Mesenchymal stem cell (in vitro differentiated cells and primary cell): ENCODE results near the gene HOXC5.

ENCODE experiments used
- DNase-seq: peaks from one replicate; pipeline ENCODE4 v3.0.0-alpha.2; 2013
- H2AFZ ChIP-seq: one replicate; pipeline ENCODE4 v1.6.1; 2013; ENCODE audit warnings: low read depth, mild to moderate bottlenecking, control low read depth, inconsistent platforms, low read length, moderate library complexity
- H2AK5ac ChIP-seq: 2 replicates; pipeline ENCODE4 v1.6.1; 2013; ENCODE audit warnings: low read length, moderate library complexity, mild to moderate bottlenecking, inconsistent platforms; ENCODE audit not compliant: severe bottlenecking
- H2BK120ac ChIP-seq: one replicate; pipeline ENCODE4 v1.6.1; 2013; ENCODE audit warnings: low read depth, mild to moderate bottlenecking, inconsistent platforms, low read length, moderate library complexity
- H2BK12ac ChIP-seq, 2 experiments: one replicate each; pipeline ENCODE4 v1.6.1; 2013; ENCODE audit warnings: inconsistent platforms in 2 of 2, low read length in 2 of 2, mild to moderate bottlenecking in 2 of 2, moderate library complexity in 2 of 2, control low read depth in 1 of 2
- H2BK15ac ChIP-seq: one replicate; pipeline ENCODE4 v1.6.1; 2013; ENCODE audit warnings: mild to moderate bottlenecking, low read depth, inconsistent platforms; ENCODE audit not compliant: poor library complexity, severe bottlenecking
- H2BK5ac ChIP-seq: 2 replicates; pipeline ENCODE4 v1.6.1; 2013; ENCODE audit warnings: low read depth, mild to moderate bottlenecking, low read length, control low read depth, inconsistent platforms; ENCODE audit not compliant: poor library complexity, severe bottlenecking
- H3K14ac ChIP-seq, 2 experiments: one replicate each; pipeline ENCODE4 v1.6.1; 2013; ENCODE audit warnings: inconsistent platforms in 2 of 2, low read length in 2 of 2, control low read depth in 1 of 2, mild to moderate bottlenecking in 1 of 2, moderate library complexity in 1 of 2
- H3K18ac ChIP-seq, 2 experiments: one replicate each; pipeline ENCODE4 v1.6.1; 2013; ENCODE audit warnings: inconsistent platforms in 2 of 2, low read length in 2 of 2, control low read depth in 1 of 2, low read depth in 1 of 2, mild to moderate bottlenecking in 1 of 2
- H3K23ac ChIP-seq, 2 experiments: one replicate each; pipeline ENCODE4 v1.6.1; 2013; ENCODE audit warnings: inconsistent platforms in 2 of 2, low read length in 2 of 2, mild to moderate bottlenecking in 2 of 2, moderate library complexity in 2 of 2, control low read depth in 1 of 2
- H3K27ac ChIP-seq: 2 replicates; pipeline ENCODE4 v1.5.1; 2013; ENCODE audit warnings: mild to moderate bottlenecking, moderate library complexity, low read length, control low read depth, inconsistent platforms; ENCODE audit not compliant: poor library complexity, severe bottlenecking
- H3K27me3 ChIP-seq, 2 experiments: 2 replicates each; pipeline versions ENCODE4 v1.6.1 to v1.7.0; 2013; ENCODE audit warnings: low read length in 2 of 2, mild to moderate bottlenecking in 2 of 2, moderate library complexity in 2 of 2, control low read depth in 1 of 2, inconsistent platforms in 1 of 2; ENCODE audit not compliant: control insufficient read depth in 1 of 2, insufficient read depth in 1 of 2
- H3K36me3 ChIP-seq, 2 experiments: 2 replicates each; pipeline versions ENCODE4 v1.6.1 to v1.7.0; 2013; ENCODE audit warnings: low read length in 2 of 2, control low read depth in 1 of 2, inconsistent platforms in 1 of 2, low read depth in 1 of 2, mild to moderate bottlenecking in 1 of 2; ENCODE audit not compliant: insufficient read depth in 2 of 2, control insufficient read depth in 1 of 2
- H3K4ac ChIP-seq, 2 experiments: one replicate each; pipeline ENCODE4 v1.6.1; 2013; ENCODE audit warnings: inconsistent platforms in 2 of 2, low read length in 2 of 2, mild to moderate bottlenecking in 2 of 2, moderate library complexity in 2 of 2, control low read depth in 1 of 2, low read depth in 1 of 2
- H3K4me1 ChIP-seq: 2 replicates; pipeline ENCODE4 v1.6.1; 2013; ENCODE audit warnings: low read depth, low read length, control low read depth; ENCODE audit not compliant: control insufficient read depth, insufficient read depth
- H3K4me2 ChIP-seq: 2 replicates; pipeline ENCODE4 v1.6.1; 2013; ENCODE audit warnings: low read length, mild to moderate bottlenecking, inconsistent platforms; ENCODE audit not compliant: poor library complexity, severe bottlenecking
- H3K4me3 ChIP-seq, 2 experiments: 2 replicates each; pipeline versions ENCODE4 v1.5.1 to v1.7.0; 2013; ENCODE audit warnings: low read length in 2 of 2, mild to moderate bottlenecking in 2 of 2, control low read depth in 1 of 2, low read depth in 1 of 2; ENCODE audit not compliant: insufficient read depth in 1 of 2
- H3K79me1 ChIP-seq: replicated peaks from 2 replicates; pipeline ENCODE4 v1.6.1; 2013; ENCODE audit warnings: mild to moderate bottlenecking, control low read depth, low read length, inconsistent platforms; ENCODE audit not compliant: poor library complexity, severe bottlenecking
- H3K9ac ChIP-seq: 2 replicates; pipeline ENCODE4 v1.7.0; 2013; ENCODE audit warnings: mild to moderate bottlenecking, low read length, moderate library complexity
- H3K9me3 ChIP-seq: 2 replicates; pipeline ENCODE4 v1.7.0; 2013; ENCODE audit warnings: mild to moderate bottlenecking, low read length; ENCODE audit not compliant: control insufficient read depth
- H4K8ac ChIP-seq: one replicate; pipeline ENCODE4 v1.6.1; 2013; ENCODE audit warnings: inconsistent platforms, mild to moderate bottlenecking, low read length, moderate library complexity
- H4K91ac ChIP-seq: one replicate; pipeline ENCODE4 v1.6.1; 2013; ENCODE audit warnings: mild to moderate bottlenecking, low read length, inconsistent platforms
- WGBS: methylation state at CpG from one replicate; pipeline ENCODE4 v1.1.7; 2013; ENCODE audit warnings: mixed read lengths; 5-methylcytosine and 5-hydroxymethylcytosine counted together

HOXC5 gene

GRCh38 chr12:53996240-53997203 is 36.3 kb upstream of the HOXC5 start:
- peak overlapping the region in 1 of 2 experiments; percentile 15 for H2BK12ac ChIP-seq
- H3K9me3 ChIP-seq, result no peaks in the 10 kb centered on the region
- H3K18ac ChIP-seq, result peak overlapping the region in 1 of 2 experiments; percentile 14
- no peak for DNase-seq
- peak overlapping the region; percentile 73 for H2BK5ac ChIP-seq
- H4K8ac ChIP-seq, result peak overlapping the region; percentile 66
- no peaks in the 10 kb centered on the region for H3K79me1 ChIP-seq
- peak overlapping the region; percentile 29 for H2BK15ac ChIP-seq
- 49% methylated on average over 24 of the region's 29 CpGs for WGBS
- H3K27ac ChIP-seq, result peak overlapping the region; percentile 83
- H3K9ac ChIP-seq, result peak overlapping the region; percentile 98
- H3K4me2 ChIP-seq, result peak overlapping the region; percentile 64
- peak overlapping the region; percentile 63 to 87 for H3K4me3 ChIP-seq
- H2AFZ ChIP-seq, result no peak overlapping the region
- H3K27me3 ChIP-seq, result peaks cover 0 to 4% of the 10 kb centered on the region in 2 experiments
- peaks cover 24% of the 10 kb centered on the region for H3K4me1 ChIP-seq
- H3K4ac ChIP-seq, result peak overlapping the region in 1 of 2 experiments; percentile 30
- peak overlapping the region; percentile 71 for H2AK5ac ChIP-seq
- no peaks in the 10 kb centered on the region for H3K36me3 ChIP-seq
- H3K23ac ChIP-seq, result no peak overlapping the region
- no peak overlapping the region for H4K91ac ChIP-seq
- H3K14ac ChIP-seq, result no peak overlapping the region
- no peak overlapping the region for H2BK120ac ChIP-seq

- H3K23ac ChIP-seq, result no peak overlapping the region
- peak overlapping the region; percentile 82 for H2AK5ac ChIP-seq
- no peak overlapping the region for H2BK12ac ChIP-seq
- peak overlapping the region; percentile 78 for H4K8ac ChIP-seq
- peaks cover 18% of the 10 kb centered on the region for H3K4me1 ChIP-seq
- H3K27me3 ChIP-seq, result no peaks in the 10 kb centered on the region
- DNase-seq, result no peak
- H4K91ac ChIP-seq, result no peak overlapping the region
- H3K4me2 ChIP-seq, result peak overlapping the region; percentile 64
- WGBS, result 14% methylated on average over 34 of the region's 35 CpGs
- no peak overlapping the region for H3K14ac ChIP-seq
- H2BK15ac ChIP-seq, result peak overlapping the region; percentile 29
- H2BK120ac ChIP-seq, result no peak overlapping the region
- no peaks in the 10 kb centered on the region for H3K79me1 ChIP-seq
- peak overlapping the region; percentile 63 to 87 for H3K4me3 ChIP-seq
- H3K9ac ChIP-seq, result peak overlapping the region; percentile 98
- peak overlapping the region; percentile 30 to 42 for H3K4ac ChIP-seq
- no peak overlapping the region for H2AFZ ChIP-seq
- H3K9me3 ChIP-seq, result no peaks in the 10 kb centered on the region
- H3K27ac ChIP-seq, result peak overlapping the region; percentile 83
- H2BK5ac ChIP-seq, result peak overlapping the region; percentile 75
- no peaks in the 10 kb centered on the region for H3K36me3 ChIP-seq
- peak overlapping the region; percentile 68 to 83 for H3K18ac ChIP-seq
Observed at GRCh38 chr12:53997204-53998109, 35.4 kb upstream of the HOXC5 start.

GRCh38 chr12:53998110-53998899 is 34.5 kb upstream of the HOXC5 start:
- Histone ChIP-seq H3K27ac (peak overlapping the region; percentile 75), H3K36me3 (peaks cover 0 to 3% of the 10 kb centered on the region in 2 experiments), H3K27me3 (no peaks in the 10 kb centered on the region), H3K4ac (no peak overlapping the region), H4K91ac (no peak overlapping the region), H2AK5ac (peak overlapping the region; percentile 82), H3K23ac (no peak overlapping the region), H3K9ac (peak overlapping the region; percentile 98), H3K79me1 (no peaks in the 10 kb centered on the region), H4K8ac (no peak overlapping the region), H3K4me3 (peak overlapping the region in 1 of 2 experiments; percentile 87), H2BK120ac (no peak overlapping the region), H3K18ac (no peak overlapping the region), H2BK15ac (peak overlapping the region; percentile 63), H3K4me2 (peak overlapping the region; percentile 64), H2AFZ (no peak overlapping the region), H3K14ac (no peak overlapping the region), H3K4me1 (peaks cover 16% of the 10 kb centered on the region), H3K9me3 (no peaks in the 10 kb centered on the region), H2BK5ac (peak overlapping the region; percentile 75), H2BK12ac (no peak overlapping the region)
- 43% methylated on average over 7 of the region's 11 CpGs for WGBS
- DNase-seq, result no peak
